Ectodermal cell (in vitro differentiated cells): ENCODE results near the gene MFSD1.
"Not testable (repeated sequence)": the region's sequence is repeated elsewhere in the genome, so short reads cannot be mapped to it uniquely, and the experiment has no call there.

Experiments used
- H3K27ac ChIP-seq: 2 replicates; pipeline ENCODE4 v1.7.0; 2013; ENCODE audit warnings: mild to moderate bottlenecking, low read depth, low read length; ENCODE audit not compliant: insufficient read depth, poor library complexity, severe bottlenecking
- H3K27me3 ChIP-seq: 2 replicates; pipeline ENCODE4 v1.7.0; 2013; ENCODE audit warnings: mild to moderate bottlenecking, low read length; ENCODE audit not compliant: insufficient read depth, control insufficient read depth, poor library complexity, severe bottlenecking
- H3K36me3 ChIP-seq: one replicate; pipeline ENCODE4 v1.7.0; 2013; ENCODE audit warnings: low read length; ENCODE audit not compliant: control insufficient read depth, insufficient read depth
- H3K4me1 ChIP-seq: one replicate; pipeline ENCODE4 v1.7.0; 2013; ENCODE audit warnings: low read length; ENCODE audit not compliant: control insufficient read depth, insufficient read depth
- H3K4me3 ChIP-seq: 2 replicates; pipeline ENCODE4 v1.7.0; 2013; ENCODE audit warnings: low read depth, low read length, control low read depth; ENCODE audit not compliant: insufficient read depth
- H3K9me3 ChIP-seq: 2 replicates; pipeline ENCODE4 v1.7.0; 2013; ENCODE audit warnings: mild to moderate bottlenecking, low read length, moderate library complexity; ENCODE audit not compliant: control insufficient read depth
- WGBS, 2 experiments: methylation state at CpG; one replicate each; pipeline ENCODE4 v1.1.7; 2013; ENCODE audit warnings: missing lambda C conversion rate in 2 of 2; 5-methylcytosine and 5-hydroxymethylcytosine counted together

The MFSD1 gene

GRCh38 chr3:158790901-158791589 lies 10.8 kb upstream of the MFSD1 start:
- Histone ChIP-seq H3K4me1 (no peaks in the 10 kb centered on the region), H3K9me3 (no peaks in the 10 kb centered on the region), H3K27ac (no peak overlapping the region), H3K4me3 (no peak overlapping the region), H3K36me3 (no peaks in the 10 kb centered on the region), H3K27me3 (peaks cover 8% of the 10 kb centered on the region)
- whole genome bisulfite sequencing, 2 experiments: 27 to 30% methylated on average over 9 to 11 of the region's 11 CpGs

- not testable (repeated sequence) for H3K27ac ChIP-seq, H3K36me3 ChIP-seq, H3K4me1 ChIP-seq, H3K9me3 ChIP-seq, H3K4me3 ChIP-seq
- 23 to 33% methylated on average over 1 of the region's 1 CpG for WGBS, 2 experiments
- peaks cover 12% of the 10 kb centered on the region for H3K27me3 ChIP-seq
Measured at GRCh38 chr3:158791590-158791920, 10.3 kb upstream of the MFSD1 start.

GRCh38 chr3:158792709-158793108 lies 9.1 kb upstream of the MFSD1 start:
- no peak overlapping the region for H3K4me3 ChIP-seq
- no peaks in the 10 kb centered on the region for H3K9me3 ChIP-seq
- H3K36me3 ChIP-seq: no peaks in the 10 kb centered on the region
- WGBS, 2 experiments: 86 to 89% methylated on average over 8 of the region's 8 CpGs
- no peaks in the 10 kb centered on the region for H3K4me1 ChIP-seq
- no peak overlapping the region for H3K27ac ChIP-seq
- peaks cover 12% of the 10 kb centered on the region for H3K27me3 ChIP-seq

GRCh38 chr3:158794206-158794605 lies 7.6 kb upstream of the MFSD1 start:
- Histone ChIP-seq H3K27ac (no peak overlapping the region), H3K4me1 (no peaks in the 10 kb centered on the region), H3K36me3 (no peaks in the 10 kb centered on the region), H3K9me3 (no peaks in the 10 kb centered on the region), H3K4me3 (no peak overlapping the region), H3K27me3 (peaks cover 24% of the 10 kb centered on the region)
- WGBS, 2 experiments: 100% methylated on average over 2 of the region's 2 CpGs

GRCh38 chr3:158794936-158795518 lies 6.8 kb upstream of the MFSD1 start:
- H3K36me3 ChIP-seq: no peaks in the 10 kb centered on the region
- H3K9me3 ChIP-seq: no peaks in the 10 kb centered on the region
- WGBS, 2 experiments: 74 to 85% methylated on average over 4 to 5 of the region's 5 CpGs
- no peak overlapping the region for H3K4me3 ChIP-seq
- peaks cover 29% of the 10 kb centered on the region for H3K27me3 ChIP-seq
- no peak overlapping the region for H3K27ac ChIP-seq
- no peaks in the 10 kb centered on the region for H3K4me1 ChIP-seq

GRCh38 chr3:158801201-158801600 lies 653 bp upstream of the MFSD1 start:
- no peak overlapping the region for H3K27ac ChIP-seq
- H3K4me3 ChIP-seq: peak overlapping the region; percentile 84
- no peaks in the 10 kb centered on the region for H3K4me1 ChIP-seq
- 19 to 23% methylated on average over 11 of the region's 11 CpGs for WGBS, 2 experiments
- H3K9me3 ChIP-seq: no peaks in the 10 kb centered on the region
- H3K27me3 ChIP-seq: peaks cover 36% of the 10 kb centered on the region
- H3K36me3 ChIP-seq: no peaks in the 10 kb centered on the region

- 30 to 36% methylated on average over 21 to 24 of the region's 25 CpGs for WGBS, 2 experiments
- peak overlapping the region; percentile 84 for H3K4me3 ChIP-seq
Measured at GRCh38 chr3:158802409-158803268, 785 bp downstream of the MFSD1 start.

GRCh38 chr3:158804441-158804840 lies 2.6 kb downstream of the MFSD1 start:
- H3K36me3 ChIP-seq: no peaks in the 10 kb centered on the region
- no peak overlapping the region for H3K27ac ChIP-seq
- WGBS, 2 experiments: 80% methylated on average over 2 to 3 of the region's 3 CpGs
- H3K4me1 ChIP-seq: no peaks in the 10 kb centered on the region
- peaks cover 20% of the 10 kb centered on the region for H3K27me3 ChIP-seq
- no peak overlapping the region for H3K4me3 ChIP-seq
- no peaks in the 10 kb centered on the region for H3K9me3 ChIP-seq

More at GRCh38 chr3:158802409-158803268, 785 bp downstream of the MFSD1 start:
- H3K4me1 ChIP-seq: no peaks in the 10 kb centered on the region
- H3K9me3 ChIP-seq: no peaks in the 10 kb centered on the region
- H3K27ac ChIP-seq: no peak overlapping the region
- H3K36me3 ChIP-seq: no peaks in the 10 kb centered on the region
- peaks cover 34% of the 10 kb centered on the region for H3K27me3 ChIP-seq

GRCh38 chr3:158808697-158809096 lies 6.8 kb downstream of the MFSD1 start:
- Histone ChIP-seq H3K9me3 (no peaks in the 10 kb centered on the region), H3K27ac (no peak overlapping the region), H3K36me3 (no peaks in the 10 kb centered on the region), H3K4me1 (no peaks in the 10 kb centered on the region), H3K27me3 (no peaks in the 10 kb centered on the region), H3K4me3 (no peak overlapping the region)
- 90 to 95% methylated on average over 3 of the region's 3 CpGs for WGBS, 2 experiments

- H3K9me3 ChIP-seq: no peaks in the 10 kb centered on the region
- no peak overlapping the region for H3K4me3 ChIP-seq
- H3K27me3 ChIP-seq: no peaks in the 10 kb centered on the region
- H3K36me3 ChIP-seq: no peaks in the 10 kb centered on the region
- no peak overlapping the region for H3K27ac ChIP-seq
- WGBS, 2 experiments: 90 to 94% methylated on average over 4 of the region's 4 CpGs
- H3K4me1 ChIP-seq: no peaks in the 10 kb centered on the region
Measured at GRCh38 chr3:158809642-158810041, 7.8 kb downstream of the MFSD1 start.
